Body of pancreas (tissue), 4 donors: Measurements from ENCODE around the gene NKIRAS1.

ENCODE experiments used
- CTCF ChIP-seq, 7 experiments: fragments of 450-650 bp in 4 of 7; fragments of 200-600 bp in 3 of 7; sonication (generic) in 3 of 7; IDR thresholded peaks; one replicate each; pipeline ENCODE4 v1.5.1; 2016 to 2019; ENCODE audit warnings: antibody characterized with exemption in 7 of 7
- POLR2A ChIP-seq, 3 donors: fragments of 450-650 bp; IDR thresholded peaks; one replicate each; pipeline ENCODE4 v1.6.1; 2016; ENCODE audit warnings: antibody characterized with exemption in 3 of 3, mild to moderate bottlenecking in 2 of 3

GRCh38 chr3:23916152-23916885 lies 471 bp downstream of the NKIRAS1 start:
- TF ChIP-seq CTCF (IDR thresholded peaks at IDR 0.05): no peak
- no peak for TF ChIP-seq POLR2A (IDR thresholded peaks at IDR 0.05)
